ENCODE data around the gene NRXN3. TPM values are rescaled to one million over a fixed set of nuclear protein-coding genes. Genes with fewer than 3 reads are reported as not detected.

The NRXN3 gene
- total and polyA plus RNA-seq, 5 donors = 1.5 to 4.7 (median 4.0) TPM

GRCh38 chr14:78610994-78611393 lies 440.8 kb downstream of the NRXN3 start:
- 66% methylated on average over 4 of the region's 4 CpGs for WGBS

GRCh38 chr14:78611796-78612571 lies 441.8 kb downstream of the NRXN3 start:
- no peaks in the 10 kb centered on the region for H3K27me3 ChIP-seq (ENCODE audit: control insufficient read depth, insufficient read depth)
- no peak overlapping the region for H3K4me3 ChIP-seq (ENCODE audit: low read length)
- H3K9me3 ChIP-seq (ENCODE audit: control insufficient read depth, low read length) = no peaks in the 10 kb centered on the region
- intact Hi-C loops (cut with DNase I) = no loop called here
- H3K27ac ChIP-seq (ENCODE audit: low read length) = no peak overlapping the region
- DNase-seq = no peak
- H3K4me1 ChIP-seq (ENCODE audit: control insufficient read depth, insufficient read depth, low read length) = no peaks in the 10 kb centered on the region
- 53% methylated on average over 3 of the region's 3 CpGs for WGBS
- no peak for ATAC-seq

More at GRCh38 chr14:78610994-78611393, 440.8 kb downstream of the NRXN3 start:
- Histone ChIP-seq H3K4me1 (ENCODE audit: control insufficient read depth, insufficient read depth, low read length) (no peaks in the 10 kb centered on the region), H3K27me3 (ENCODE audit: control insufficient read depth, insufficient read depth) (no peaks in the 10 kb centered on the region), H3K4me3 (ENCODE audit: low read length) (no peak overlapping the region), H3K9me3 (ENCODE audit: control insufficient read depth, low read length) (no peaks in the 10 kb centered on the region), H3K27ac (ENCODE audit: low read length) (no peak overlapping the region)
- intact Hi-C loops (cut with DNase I) = no loop called here
- no peak for ATAC-seq
- no peak for DNase-seq

- H3K9me3 ChIP-seq (ENCODE audit: control insufficient read depth, low read length) = no peaks in the 10 kb centered on the region
- H3K4me3 ChIP-seq (ENCODE audit: low read length) = no peak overlapping the region
- H3K27me3 ChIP-seq (ENCODE audit: control insufficient read depth, insufficient read depth) = no peaks in the 10 kb centered on the region
- no peaks in the 10 kb centered on the region for H3K4me1 ChIP-seq (ENCODE audit: control insufficient read depth, insufficient read depth, low read length)
- intact Hi-C loops (cut with DNase I) = no loop called here
- ATAC-seq (no peak), DNase-seq (no peak)
- H3K27ac ChIP-seq (ENCODE audit: low read length) = no peak overlapping the region
- 75% methylated on average over 1 of the region's 1 CpG for WGBS
Measured at GRCh38 chr14:78612666-78613065, 442.5 kb downstream of the NRXN3 start.

GRCh38 chr14:78614593-78614992 lies 444.4 kb downstream of the NRXN3 start:
- 92% methylated on average over 2 of the region's 2 CpGs for WGBS
- ATAC-seq (no peak), DNase-seq (no peak)
- intact Hi-C loops (cut with DNase I) = no loop called here
- Histone ChIP-seq H3K27me3 (ENCODE audit: control insufficient read depth, insufficient read depth) (no peaks in the 10 kb centered on the region), H3K4me3 (ENCODE audit: low read length) (no peak overlapping the region), H3K27ac (ENCODE audit: low read length) (no peak overlapping the region), H3K4me1 (ENCODE audit: control insufficient read depth, insufficient read depth, low read length) (no peaks in the 10 kb centered on the region), H3K9me3 (ENCODE audit: control insufficient read depth, low read length) (no peaks in the 10 kb centered on the region)

- no peak for ATAC-seq
- WGBS = 78% methylated on average over 5 of the region's 5 CpGs
- H3K27ac ChIP-seq (ENCODE audit: low read length) = no peak overlapping the region
- H3K4me1 ChIP-seq (ENCODE audit: control insufficient read depth, insufficient read depth, low read length) = no peaks in the 10 kb centered on the region
- H3K27me3 ChIP-seq (ENCODE audit: control insufficient read depth, insufficient read depth) = no peaks in the 10 kb centered on the region
- no peaks in the 10 kb centered on the region for H3K9me3 ChIP-seq (ENCODE audit: control insufficient read depth, low read length)
- H3K4me3 ChIP-seq (ENCODE audit: low read length) = no peak overlapping the region
- intact Hi-C loops (cut with DNase I) = no loop called here
- no peak for DNase-seq
Measured at GRCh38 chr14:78617735-78618134, 447.6 kb downstream of the NRXN3 start.

GRCh38 chr14:78618368-78618767 lies 448.2 kb downstream of the NRXN3 start:
- no peak for ATAC-seq
- Histone ChIP-seq H3K27ac (ENCODE audit: low read length) (no peak overlapping the region), H3K4me1 (ENCODE audit: control insufficient read depth, insufficient read depth, low read length) (no peaks in the 10 kb centered on the region), H3K9me3 (ENCODE audit: control insufficient read depth, low read length) (no peaks in the 10 kb centered on the region), H3K27me3 (ENCODE audit: control insufficient read depth, insufficient read depth) (no peaks in the 10 kb centered on the region), H3K4me3 (ENCODE audit: low read length) (no peak overlapping the region)
- DNase-seq = no peak
- intact Hi-C loops (cut with DNase I) = no loop called here
- WGBS = 83% methylated on average over 6 of the region's 6 CpGs

GRCh38 chr14:78627114-78627513 lies 456.9 kb downstream of the NRXN3 start:
- intact Hi-C loops (cut with DNase I) = no loop called here
- no peaks in the 10 kb centered on the region for H3K4me1 ChIP-seq (ENCODE audit: control insufficient read depth, insufficient read depth, low read length)
- ATAC-seq (no peak), DNase-seq (no peak)
- H3K4me3 ChIP-seq (ENCODE audit: low read length) = no peak overlapping the region
- H3K27ac ChIP-seq (ENCODE audit: low read length) = no peak overlapping the region
- H3K9me3 ChIP-seq (ENCODE audit: control insufficient read depth, low read length) = no peaks in the 10 kb centered on the region
- H3K27me3 ChIP-seq (ENCODE audit: control insufficient read depth, insufficient read depth) = no peaks in the 10 kb centered on the region

- WGBS = 91% methylated on average over 2 of the region's 2 CpGs
- no peak overlapping the region for H3K4me3 ChIP-seq (ENCODE audit: low read length)
Measured at GRCh38 chr14:78631551-78631950, 461.4 kb downstream of the NRXN3 start.

GRCh38 chr14:78633752-78634151 lies 463.6 kb downstream of the NRXN3 start:
- Histone ChIP-seq H3K27me3 (ENCODE audit: control insufficient read depth, insufficient read depth) (no peaks in the 10 kb centered on the region), H3K27ac (ENCODE audit: low read length) (no peak overlapping the region), H3K4me3 (ENCODE audit: low read length) (no peak overlapping the region), H3K9me3 (ENCODE audit: control insufficient read depth, low read length) (no peaks in the 10 kb centered on the region), H3K4me1 (ENCODE audit: control insufficient read depth, insufficient read depth, low read length) (no peaks in the 10 kb centered on the region)
- intact Hi-C loops (cut with DNase I) = no loop called here
- DNase-seq (no peak), ATAC-seq (no peak)

More at GRCh38 chr14:78631551-78631950, 461.4 kb downstream of the NRXN3 start:
- ATAC-seq (no peak), DNase-seq (no peak)
- Histone ChIP-seq H3K27me3 (ENCODE audit: control insufficient read depth, insufficient read depth) (no peaks in the 10 kb centered on the region), H3K9me3 (ENCODE audit: control insufficient read depth, low read length) (no peaks in the 10 kb centered on the region), H3K4me1 (ENCODE audit: control insufficient read depth, insufficient read depth, low read length) (no peaks in the 10 kb centered on the region), H3K27ac (ENCODE audit: low read length) (no peak overlapping the region)
- intact Hi-C loops (cut with DNase I) = no loop called here

GRCh38 chr14:78637489-78637888 lies 467.3 kb downstream of the NRXN3 start:
- ATAC-seq (no peak), DNase-seq (no peak)
- Histone ChIP-seq H3K9me3 (ENCODE audit: control insufficient read depth, low read length) (no peaks in the 10 kb centered on the region), H3K27me3 (ENCODE audit: control insufficient read depth, insufficient read depth) (no peaks in the 10 kb centered on the region), H3K4me1 (ENCODE audit: control insufficient read depth, insufficient read depth, low read length) (no peaks in the 10 kb centered on the region), H3K27ac (ENCODE audit: low read length) (no peak overlapping the region), H3K4me3 (ENCODE audit: low read length) (no peak overlapping the region)
- WGBS = 67% methylated on average over 2 of the region's 2 CpGs
- intact Hi-C loops (cut with DNase I) = no loop called here

GRCh38 chr14:78637908-78638475 lies 467.8 kb downstream of the NRXN3 start:
- intact Hi-C loops (cut with DNase I) = no loop called here
- 31% methylated on average over 5 of the region's 5 CpGs for WGBS
- Histone ChIP-seq H3K27ac (ENCODE audit: low read length) (no peak overlapping the region), H3K27me3 (ENCODE audit: control insufficient read depth, insufficient read depth) (no peaks in the 10 kb centered on the region), H3K9me3 (ENCODE audit: control insufficient read depth, low read length) (no peaks in the 10 kb centered on the region), H3K4me3 (ENCODE audit: low read length) (no peak overlapping the region), H3K4me1 (ENCODE audit: control insufficient read depth, insufficient read depth, low read length) (no peaks in the 10 kb centered on the region)
- DNase-seq = no peak
- ATAC-seq = no peak
